ENCODE data around the gene PTF1A.

- TF ChIP-seq CTCF (IDR thresholded peaks at IDR 0.05 in 2 of 3, conservative IDR thresholded peaks at IDR 0.05 in 1 of 3; ENCODE audit: insufficient read depth in 2 of 3, low read depth in 1 of 3, low read length in 3 of 3) (no peak), EP300 (IDR thresholded peaks at IDR 0.05; ENCODE audit: low read length) (no peak), POLR2A (conservative IDR thresholded peaks at IDR 0.05) (no peak), EZH2 (IDR thresholded peaks at IDR 0.05; ENCODE audit: borderline replicate concordance, low read depth, low read length) (no peak)
Measured at GRCh38 chr10:23217471-23217870, 25.4 kb downstream of the PTF1A start.
